GM23248 (cell line): ENCODE data around the gene SUPT3H.

Experiments
- EZH2 ChIP-seq: fragments of 200-600 bp; sonication (generic); IDR thresholded peaks from 2 replicates; pipeline ENCODE4 v1.6.1; 2018; ENCODE audit warnings: antibody characterized with exemption, mild to moderate bottlenecking; ENCODE audit not compliant: insufficient read depth, poor library complexity, severe bottlenecking
- EZH2phosphoT487 ChIP-seq: fragments of 200-600 bp; sonication (generic); IDR thresholded peaks from 2 replicates; pipeline ENCODE4 v1.6.1; 2018; ENCODE audit warnings: antibody characterized with exemption, moderate library complexity, mild to moderate bottlenecking, low read depth; ENCODE audit not compliant: insufficient read depth

DNA sequence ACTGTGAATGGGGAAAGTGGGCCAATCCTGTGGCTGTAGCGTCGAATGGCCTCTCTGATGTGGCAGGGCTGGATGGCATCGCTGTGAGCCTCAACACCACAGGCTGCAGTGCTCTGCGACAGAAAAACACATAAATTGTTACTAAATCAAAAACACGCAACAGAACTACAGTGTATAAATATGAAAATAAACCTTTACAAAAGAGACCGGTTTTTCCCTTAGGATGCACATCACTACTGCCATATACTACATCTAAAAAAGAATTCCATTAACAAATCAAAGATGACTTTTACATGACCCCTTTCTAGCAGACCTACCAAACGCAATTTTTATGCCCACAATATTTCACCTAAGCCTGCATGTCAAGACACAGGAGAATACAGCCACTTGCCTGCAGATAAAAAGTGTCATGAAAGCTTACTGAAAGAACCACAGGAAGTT is 445.1 kb downstream of the SUPT3H start:
- TF ChIP-seq EZH2 (no peak), EZH2phosphoT487 (no peak)
